Limb (tissue), 2 donors: ENCODE results near the gene CASP12.
"Not testable (repeated sequence)": the region's sequence is repeated elsewhere in the genome, so short reads cannot be mapped to it uniquely, and the experiment has no call there.

Experiments
- DNase-seq, 2 donors: peaks; one replicate each; pipeline ENCODE4 v3.0.0-alpha.2; 2016; ENCODE audit errors: extremely low spot score in 2 of 2

CASP12 gene

GRCh38 chr11:104897891-104898684 lies at the start of gene CASP12:
Gene CASP12, minus strand, starts transcription at chr11:104898460.
- peak in 1 of 2 donors; percentile 27 for DNase-seq

GRCh38 chr11:104946907-104947306 lies 48.6 kb upstream of the CASP12 start:
- DNase-seq, result no peak

- no peak for DNase-seq
Measured at GRCh38 chr11:104944076-104944475, 45.8 kb upstream of the CASP12 start.

GRCh38 chr11:104943561-104943960 lies 45.3 kb upstream of the CASP12 start:
- no peak for DNase-seq

GRCh38 chr11:104934594-104934993 lies 36.3 kb upstream of the CASP12 start:
- no peak for DNase-seq

- not testable (repeated sequence) for DNase-seq
Measured at GRCh38 chr11:104934073-104934472, 35.8 kb upstream of the CASP12 start.

- no peak for DNase-seq
Measured at GRCh38 chr11:104928811-104929210, 30.6 kb upstream of the CASP12 start.

GRCh38 chr11:104926771-104927611 lies 28.7 kb upstream of the CASP12 start:
- no peak for DNase-seq

- no peak for DNase-seq
Measured at GRCh38 chr11:104925850-104926249, 27.6 kb upstream of the CASP12 start.

GRCh38 chr11:104918113-104918824 lies 20.0 kb upstream of the CASP12 start:
- DNase-seq, result peak in 1 of 2 donors; percentile 70

GRCh38 chr11:104917271-104918112 lies 19.2 kb upstream of the CASP12 start:
- DNase-seq, result peak in 1 of 2 donors; percentile 22

- no peak for DNase-seq
Measured at GRCh38 chr11:104916442-104916841, 18.2 kb upstream of the CASP12 start.

- DNase-seq, result no peak
Measured at GRCh38 chr11:104912102-104912501, 13.8 kb upstream of the CASP12 start.

- no peak for DNase-seq
Measured at GRCh38 chr11:104908186-104908531, 9.9 kb upstream of the CASP12 start.

GRCh38 chr11:104907521-104908185 lies 9.4 kb upstream of the CASP12 start:
- DNase-seq, result no peak

- no peak for DNase-seq
Measured at GRCh38 chr11:104905271-104905670, 7.0 kb upstream of the CASP12 start.

GRCh38 chr11:104899226-104899625 lies 966 bp upstream of the CASP12 start:
- no peak for DNase-seq

GRCh38 chr11:104898685-104899013 lies 389 bp upstream of the CASP12 start:
- DNase-seq, result no peak

GRCh38 chr11:104895634-104896033 lies 2.6 kb downstream of the CASP12 start:
- DNase-seq, result peak in 1 of 2 donors; percentile 42

GRCh38 chr11:104893876-104894275 lies 4.4 kb downstream of the CASP12 start:
- no peak for DNase-seq
